Mesenchymal stem cell (in vitro differentiated cells and primary cell): ENCODE data around the gene LY86.

Experiments used
- DNase-seq: peaks from one replicate; pipeline ENCODE4 v3.0.0-alpha.2; 2013
- H2AFZ ChIP-seq: one replicate; pipeline ENCODE4 v1.6.1; 2013; ENCODE audit warnings: low read depth, mild to moderate bottlenecking, control low read depth, inconsistent platforms, low read length, moderate library complexity
- H2AK5ac ChIP-seq: 2 replicates; pipeline ENCODE4 v1.6.1; 2013; ENCODE audit warnings: low read length, moderate library complexity, mild to moderate bottlenecking, inconsistent platforms; ENCODE audit not compliant: severe bottlenecking
- H2BK120ac ChIP-seq: one replicate; pipeline ENCODE4 v1.6.1; 2013; ENCODE audit warnings: low read depth, mild to moderate bottlenecking, inconsistent platforms, low read length, moderate library complexity
- H2BK12ac ChIP-seq, 2 experiments: one replicate each; pipeline ENCODE4 v1.6.1; 2013; ENCODE audit warnings: inconsistent platforms in 2 of 2, low read length in 2 of 2, mild to moderate bottlenecking in 2 of 2, moderate library complexity in 2 of 2, control low read depth in 1 of 2
- H2BK15ac ChIP-seq: one replicate; pipeline ENCODE4 v1.6.1; 2013; ENCODE audit warnings: mild to moderate bottlenecking, low read depth, inconsistent platforms; ENCODE audit not compliant: poor library complexity, severe bottlenecking
- H2BK5ac ChIP-seq: 2 replicates; pipeline ENCODE4 v1.6.1; 2013; ENCODE audit warnings: low read depth, mild to moderate bottlenecking, low read length, control low read depth, inconsistent platforms; ENCODE audit not compliant: poor library complexity, severe bottlenecking
- H3K14ac ChIP-seq, 2 experiments: one replicate each; pipeline ENCODE4 v1.6.1; 2013; ENCODE audit warnings: inconsistent platforms in 2 of 2, low read length in 2 of 2, control low read depth in 1 of 2, mild to moderate bottlenecking in 1 of 2, moderate library complexity in 1 of 2
- H3K18ac ChIP-seq, 2 experiments: one replicate each; pipeline ENCODE4 v1.6.1; 2013; ENCODE audit warnings: inconsistent platforms in 2 of 2, low read length in 2 of 2, control low read depth in 1 of 2, low read depth in 1 of 2, mild to moderate bottlenecking in 1 of 2
- H3K23ac ChIP-seq, 2 experiments: one replicate each; pipeline ENCODE4 v1.6.1; 2013; ENCODE audit warnings: inconsistent platforms in 2 of 2, low read length in 2 of 2, mild to moderate bottlenecking in 2 of 2, moderate library complexity in 2 of 2, control low read depth in 1 of 2
- H3K27ac ChIP-seq: 2 replicates; pipeline ENCODE4 v1.5.1; 2013; ENCODE audit warnings: mild to moderate bottlenecking, moderate library complexity, low read length, control low read depth, inconsistent platforms; ENCODE audit not compliant: poor library complexity, severe bottlenecking
- H3K27me3 ChIP-seq, 2 experiments: 2 replicates each; pipeline versions ENCODE4 v1.6.1 to v1.7.0; 2013; ENCODE audit warnings: low read length in 2 of 2, mild to moderate bottlenecking in 2 of 2, moderate library complexity in 2 of 2, control low read depth in 1 of 2, inconsistent platforms in 1 of 2; ENCODE audit not compliant: control insufficient read depth in 1 of 2, insufficient read depth in 1 of 2
- H3K36me3 ChIP-seq, 2 experiments: 2 replicates each; pipeline versions ENCODE4 v1.6.1 to v1.7.0; 2013; ENCODE audit warnings: low read length in 2 of 2, control low read depth in 1 of 2, inconsistent platforms in 1 of 2, low read depth in 1 of 2, mild to moderate bottlenecking in 1 of 2; ENCODE audit not compliant: insufficient read depth in 2 of 2, control insufficient read depth in 1 of 2
- H3K4ac ChIP-seq, 2 experiments: one replicate each; pipeline ENCODE4 v1.6.1; 2013; ENCODE audit warnings: inconsistent platforms in 2 of 2, low read length in 2 of 2, mild to moderate bottlenecking in 2 of 2, moderate library complexity in 2 of 2, control low read depth in 1 of 2, low read depth in 1 of 2
- H3K4me1 ChIP-seq: 2 replicates; pipeline ENCODE4 v1.6.1; 2013; ENCODE audit warnings: low read depth, low read length, control low read depth; ENCODE audit not compliant: control insufficient read depth, insufficient read depth
- H3K4me2 ChIP-seq: 2 replicates; pipeline ENCODE4 v1.6.1; 2013; ENCODE audit warnings: low read length, mild to moderate bottlenecking, inconsistent platforms; ENCODE audit not compliant: poor library complexity, severe bottlenecking
- H3K4me3 ChIP-seq, 2 experiments: 2 replicates each; pipeline versions ENCODE4 v1.5.1 to v1.7.0; 2013; ENCODE audit warnings: low read length in 2 of 2, mild to moderate bottlenecking in 2 of 2, control low read depth in 1 of 2, low read depth in 1 of 2; ENCODE audit not compliant: insufficient read depth in 1 of 2
- H3K79me1 ChIP-seq: replicated peaks from 2 replicates; pipeline ENCODE4 v1.6.1; 2013; ENCODE audit warnings: mild to moderate bottlenecking, control low read depth, low read length, inconsistent platforms; ENCODE audit not compliant: poor library complexity, severe bottlenecking
- H3K9ac ChIP-seq: 2 replicates; pipeline ENCODE4 v1.7.0; 2013; ENCODE audit warnings: mild to moderate bottlenecking, low read length, moderate library complexity
- H3K9me3 ChIP-seq: 2 replicates; pipeline ENCODE4 v1.7.0; 2013; ENCODE audit warnings: mild to moderate bottlenecking, low read length; ENCODE audit not compliant: control insufficient read depth
- H4K8ac ChIP-seq: one replicate; pipeline ENCODE4 v1.6.1; 2013; ENCODE audit warnings: inconsistent platforms, mild to moderate bottlenecking, low read length, moderate library complexity
- H4K91ac ChIP-seq: one replicate; pipeline ENCODE4 v1.6.1; 2013; ENCODE audit warnings: mild to moderate bottlenecking, low read length, inconsistent platforms
- WGBS: methylation state at CpG from one replicate; pipeline ENCODE4 v1.1.7; 2013; ENCODE audit warnings: mixed read lengths; 5-methylcytosine and 5-hydroxymethylcytosine counted together

LY86 gene

GRCh38 chr6:6646859-6647258 lies 58.3 kb downstream of the LY86 start:
- H3K4me3 ChIP-seq = no peak overlapping the region
- peaks cover 0 to 16% of the 10 kb centered on the region in 2 experiments for H3K27me3 ChIP-seq
- H4K8ac ChIP-seq = no peak overlapping the region
- DNase-seq = no peak
- H2BK120ac ChIP-seq = no peak overlapping the region
- WGBS = 60% methylated on average over 2 of the region's 2 CpGs
- H3K9me3 ChIP-seq = no peaks in the 10 kb centered on the region
- H3K79me1 ChIP-seq = no peaks in the 10 kb centered on the region
- H3K23ac ChIP-seq = no peak overlapping the region
- H3K36me3 ChIP-seq = no peaks in the 10 kb centered on the region
- no peak overlapping the region for H3K18ac ChIP-seq
- H2AFZ ChIP-seq = no peak overlapping the region
- no peak overlapping the region for H3K14ac ChIP-seq
- H2AK5ac ChIP-seq = no peak overlapping the region
- no peak overlapping the region for H3K9ac ChIP-seq
- H2BK12ac ChIP-seq = no peak overlapping the region
- no peak overlapping the region for H3K27ac ChIP-seq
- no peaks in the 10 kb centered on the region for H3K4me1 ChIP-seq
- H4K91ac ChIP-seq = no peak overlapping the region
- H3K4ac ChIP-seq = no peak overlapping the region
- no peak overlapping the region for H2BK15ac ChIP-seq
- no peak overlapping the region for H2BK5ac ChIP-seq
- no peak overlapping the region for H3K4me2 ChIP-seq

GRCh38 chr6:6648692-6649343 lies 60.3 kb downstream of the LY86 start:
- Histone ChIP-seq H2AK5ac (no peak overlapping the region), H3K79me1 (no peaks in the 10 kb centered on the region), H3K4me1 (no peaks in the 10 kb centered on the region), H3K9ac (no peak overlapping the region), H3K23ac (no peak overlapping the region), H3K27ac (no peak overlapping the region), H3K27me3 (peaks cover 0 to 12% of the 10 kb centered on the region in 2 experiments), H3K14ac (no peak overlapping the region), H3K4me2 (no peak overlapping the region), H2BK15ac (no peak overlapping the region), H3K18ac (no peak overlapping the region), H3K9me3 (no peaks in the 10 kb centered on the region), H2BK5ac (no peak overlapping the region), H2AFZ (no peak overlapping the region), H3K36me3 (no peaks in the 10 kb centered on the region), H2BK12ac (no peak overlapping the region), H3K4ac (no peak overlapping the region), H2BK120ac (no peak overlapping the region), H4K91ac (no peak overlapping the region), H4K8ac (no peak overlapping the region), H3K4me3 (no peak overlapping the region)
- no peak for DNase-seq
- 85% methylated on average over 5 of the region's 5 CpGs for WGBS

- Histone ChIP-seq H3K14ac (no peak overlapping the region), H3K4me2 (no peak overlapping the region), H3K23ac (no peak overlapping the region), H3K9ac (no peak overlapping the region), H3K4me1 (no peaks in the 10 kb centered on the region), H2BK120ac (no peak overlapping the region), H2BK15ac (no peak overlapping the region), H3K18ac (no peak overlapping the region), H3K27ac (no peak overlapping the region), H2BK12ac (no peak overlapping the region), H3K4me3 (no peak overlapping the region), H3K27me3 (peaks cover 0 to 12% of the 10 kb centered on the region in 2 experiments), H2AFZ (no peak overlapping the region), H3K4ac (no peak overlapping the region), H4K8ac (no peak overlapping the region), H4K91ac (no peak overlapping the region), H3K9me3 (no peaks in the 10 kb centered on the region), H3K79me1 (no peaks in the 10 kb centered on the region), H2BK5ac (no peak overlapping the region), H2AK5ac (no peak overlapping the region), H3K36me3 (no peaks in the 10 kb centered on the region)
- DNase-seq = no peak
- WGBS = 92% methylated on average over 7 of the region's 7 CpGs
Measured at GRCh38 chr6:6649824-6650349, 61.4 kb downstream of the LY86 start.

GRCh38 chr6:6650839-6651238 lies 62.3 kb downstream of the LY86 start:
- Histone ChIP-seq H2BK120ac (no peak overlapping the region), H3K79me1 (no peaks in the 10 kb centered on the region), H3K4me2 (no peak overlapping the region), H3K4ac (no peak overlapping the region), H3K4me1 (no peaks in the 10 kb centered on the region), H3K36me3 (no peaks in the 10 kb centered on the region), H3K18ac (no peak overlapping the region), H3K9ac (no peak overlapping the region), H3K4me3 (no peak overlapping the region), H4K8ac (no peak overlapping the region), H4K91ac (no peak overlapping the region), H2BK5ac (no peak overlapping the region), H2BK12ac (no peak overlapping the region), H3K14ac (no peak overlapping the region), H2AK5ac (no peak overlapping the region), H3K23ac (no peak overlapping the region), H3K27ac (no peak overlapping the region), H3K9me3 (no peaks in the 10 kb centered on the region), H2BK15ac (no peak overlapping the region), H2AFZ (no peak overlapping the region), H3K27me3 (peaks cover 0 to 15% of the 10 kb centered on the region in 2 experiments)
- DNase-seq = no peak
